ENCODE measurements around the gene CRISPLD2. TPM values are rescaled to one million over a fixed set of nuclear protein-coding genes. Genes with fewer than 3 reads are reported as not detected.
A peak's percentile ranks its signal among the peaks of the same experiment; 100 is the strongest.

The CRISPLD2 gene
- total and polyA plus RNA-seq, 7 experiments from 2014 or later: 0.38 to 14.4 (median 0.82) TPM

- Mint-ChIP-seq H3K4me3 (no peak overlapping the region), H3K27me3 (peaks cover 0 to 17% (median 11%) of the 10 kb centered on the region in 5 donors), H3K4me1 (peaks cover 0 to 9% (median 0%) of the 10 kb centered on the region in 7 donors), H3K36me3 (no peaks in the 10 kb centered on the region), H3K9me3 (no peaks in the 10 kb centered on the region), H3K27ac (peak overlapping the region in 1 of 9 donors; percentile 7)
- no peak for DNase-seq
- ChIA-PET POLR2A (no interaction called here), CTCF (no interaction called here)
- H3K4me3 ChIP-seq (ENCODE audit: low read length): no peak overlapping the region
- H3K36me3 ChIP-seq (ENCODE audit: control insufficient read depth in 2 of 3, insufficient read depth in 3 of 3, low read length in 3 of 3): no peaks in the 10 kb centered on the region
- H3K27ac ChIP-seq (ENCODE audit: low read depth, low read length): no peak overlapping the region
- intact Hi-C loops (cut with micrococcal nuclease): no loop called here
- ATAC-seq: no peak
- H3K27me3 ChIP-seq (ENCODE audit: control insufficient read depth in 2 of 2, insufficient read depth in 2 of 2, low read length in 2 of 2): no peaks in the 10 kb centered on the region
- no peaks in the 10 kb centered on the region for H3K4me1 ChIP-seq (ENCODE audit: control insufficient read depth in 2 of 2, insufficient read depth in 2 of 2, low read length in 2 of 2)
- no peaks in the 10 kb centered on the region for H3K9me3 ChIP-seq (ENCODE audit: control insufficient read depth in 2 of 3, low read length in 3 of 3)
Observed at GRCh38 chr16:84909476-84910085, 89.8 kb downstream of the CRISPLD2 start.

- H3K36me3 ChIP-seq (ENCODE audit: control insufficient read depth in 2 of 3, insufficient read depth in 3 of 3, low read length in 3 of 3): no peaks in the 10 kb centered on the region
- no peaks in the 10 kb centered on the region for H3K9me3 ChIP-seq (ENCODE audit: control insufficient read depth in 2 of 3, low read length in 3 of 3)
- H3K27me3 ChIP-seq (ENCODE audit: control insufficient read depth in 2 of 2, insufficient read depth in 2 of 2, low read length in 2 of 2): no peaks in the 10 kb centered on the region
- no peak overlapping the region for H3K27ac ChIP-seq (ENCODE audit: low read depth, low read length)
- H3K4me3 ChIP-seq (ENCODE audit: low read length): no peak overlapping the region
- DNase-seq: no peak
- Mint-ChIP-seq H3K4me3 (no peak overlapping the region), H3K36me3 (no peaks in the 10 kb centered on the region), H3K27me3 (peaks cover 0 to 24% (median 15%) of the 10 kb centered on the region in 5 donors), H3K9me3 (no peaks in the 10 kb centered on the region), H3K4me1 (peaks cover 0 to 12% (median 0%) of the 10 kb centered on the region in 7 donors), H3K27ac (no peak overlapping the region)
- peak; percentile 52 for ATAC-seq
- H3K4me1 ChIP-seq (ENCODE audit: control insufficient read depth in 2 of 2, insufficient read depth in 2 of 2, low read length in 2 of 2): no peaks in the 10 kb centered on the region
- POLR2A ChIA-PET: no interaction called here
- CTCF ChIA-PET: no interaction called here
- intact Hi-C loops (cut with micrococcal nuclease): no loop called here
Observed at GRCh38 chr16:84911486-84912216, 91.9 kb downstream of the CRISPLD2 start.

DNA sequence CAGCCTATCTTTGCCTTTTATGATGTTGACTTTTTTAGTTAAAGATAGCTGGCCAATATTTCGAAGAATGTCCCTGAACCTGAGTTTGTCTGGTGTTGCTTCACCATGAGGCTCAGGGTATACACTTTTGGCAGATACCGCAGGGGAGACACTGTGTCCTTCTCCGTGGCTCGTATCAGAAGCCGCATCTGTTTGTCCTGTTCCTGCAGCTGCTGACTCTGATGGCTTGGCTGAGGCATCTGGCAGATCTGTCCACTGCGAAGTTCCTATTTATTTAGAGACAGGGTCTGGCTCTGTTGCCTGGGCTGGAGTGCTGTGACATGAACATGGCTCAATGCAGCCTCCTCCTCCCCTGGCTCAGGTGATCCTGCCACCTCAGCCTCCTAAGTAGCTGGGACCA, 93.5 kb downstream of the CRISPLD2 start:
- ATAC-seq (no peak), DNase-seq (no peak)
- Mint-ChIP-seq H3K27ac (no peak overlapping the region), H3K27me3 (peaks cover 0 to 32% (median 16%) of the 10 kb centered on the region in 5 donors), H3K36me3 (no peaks in the 10 kb centered on the region), H3K4me3 (no peak overlapping the region), H3K4me1 (peaks cover 0 to 8% (median 0%) of the 10 kb centered on the region in 7 donors), H3K9me3 (no peaks in the 10 kb centered on the region)
- Histone ChIP-seq H3K4me3 (ENCODE audit: low read length) (no peak overlapping the region), H3K36me3 (ENCODE audit: control insufficient read depth in 2 of 3, insufficient read depth in 3 of 3, low read length in 3 of 3) (no peaks in the 10 kb centered on the region), H3K27ac (ENCODE audit: low read depth, low read length) (no peak overlapping the region), H3K4me1 (ENCODE audit: control insufficient read depth in 2 of 2, insufficient read depth in 2 of 2, low read length in 2 of 2) (no peaks in the 10 kb centered on the region), H3K9me3 (ENCODE audit: control insufficient read depth in 2 of 3, low read length in 3 of 3) (no peaks in the 10 kb centered on the region), H3K27me3 (ENCODE audit: control insufficient read depth in 2 of 2, insufficient read depth in 2 of 2, low read length in 2 of 2) (no peaks in the 10 kb centered on the region)
- intact Hi-C loops (cut with micrococcal nuclease): no loop called here
- ChIA-PET POLR2A (interaction anchor here (0.8 kb wide), 1 partner anchor 166 kb away, joined by 3 read pairs; no protein-coding TSS in a partner anchor), CTCF (no interaction called here)

GRCh38 chr16:84914273-84914672, 94.5 kb downstream of the CRISPLD2 start:
- no peaks in the 10 kb centered on the region for H3K9me3 Mint-ChIP-seq
- no peak overlapping the region for H3K4me3 ChIP-seq (ENCODE audit: low read length)
- no peaks in the 10 kb centered on the region for H3K9me3 ChIP-seq (ENCODE audit: control insufficient read depth in 2 of 3, low read length in 3 of 3)
- no peaks in the 10 kb centered on the region for H3K36me3 Mint-ChIP-seq
- peaks cover 0 to 40% (median 22%) of the 10 kb centered on the region in 5 donors for H3K27me3 Mint-ChIP-seq
- CTCF ChIA-PET: no interaction called here
- ATAC-seq (no peak), DNase-seq (no peak)
- no peaks in the 10 kb centered on the region for H3K4me1 ChIP-seq (ENCODE audit: control insufficient read depth in 2 of 2, insufficient read depth in 2 of 2, low read length in 2 of 2)
- H3K27ac ChIP-seq (ENCODE audit: low read depth, low read length): no peak overlapping the region
- POLR2A ChIA-PET: no interaction called here
- H3K36me3 ChIP-seq (ENCODE audit: control insufficient read depth in 2 of 3, insufficient read depth in 3 of 3, low read length in 3 of 3): no peaks in the 10 kb centered on the region
- H3K4me3 Mint-ChIP-seq: no peak overlapping the region
- no peaks in the 10 kb centered on the region for H3K27me3 ChIP-seq (ENCODE audit: control insufficient read depth in 2 of 2, insufficient read depth in 2 of 2, low read length in 2 of 2)
- no peak overlapping the region for H3K27ac Mint-ChIP-seq
- intact Hi-C loops (cut with micrococcal nuclease): no loop called here
- peaks cover 0 to 8% (median 0%) of the 10 kb centered on the region in 7 donors for H3K4me1 Mint-ChIP-seq

- Histone ChIP-seq H3K4me3 (ENCODE audit: low read length) (no peak overlapping the region), H3K27me3 (ENCODE audit: control insufficient read depth in 2 of 2, insufficient read depth in 2 of 2, low read length in 2 of 2) (no peaks in the 10 kb centered on the region), H3K4me1 (ENCODE audit: control insufficient read depth in 2 of 2, insufficient read depth in 2 of 2, low read length in 2 of 2) (no peaks in the 10 kb centered on the region), H3K9me3 (ENCODE audit: control insufficient read depth in 2 of 3, low read length in 3 of 3) (no peaks in the 10 kb centered on the region), H3K27ac (ENCODE audit: low read depth, low read length) (no peak overlapping the region), H3K36me3 (ENCODE audit: control insufficient read depth in 2 of 3, insufficient read depth in 3 of 3, low read length in 3 of 3) (no peaks in the 10 kb centered on the region)
- ChIA-PET CTCF (no interaction called here), POLR2A (no interaction called here)
- Mint-ChIP-seq H3K36me3 (no peaks in the 10 kb centered on the region), H3K27ac (no peak overlapping the region), H3K4me1 (peaks cover 0 to 6% (median 0%) of the 10 kb centered on the region in 7 donors), H3K27me3 (peaks cover 0 to 40% (median 22%) of the 10 kb centered on the region in 5 donors), H3K9me3 (no peaks in the 10 kb centered on the region), H3K4me3 (no peak overlapping the region)
- no peak for DNase-seq
- ATAC-seq: no peak
- intact Hi-C loops (cut with micrococcal nuclease): no loop called here
Observed at GRCh38 chr16:84916178-84916577, 96.4 kb downstream of the CRISPLD2 start.

- no peaks in the 10 kb centered on the region for H3K9me3 Mint-ChIP-seq
- no peak overlapping the region for H3K4me3 ChIP-seq (ENCODE audit: low read length)
- ATAC-seq: no peak
- no peaks in the 10 kb centered on the region for H3K36me3 Mint-ChIP-seq
- ChIA-PET CTCF (no interaction called here), POLR2A (no interaction called here)
- no peak overlapping the region for H3K4me3 Mint-ChIP-seq
- H3K9me3 ChIP-seq (ENCODE audit: control insufficient read depth in 2 of 3, low read length in 3 of 3): no peaks in the 10 kb centered on the region
- H3K27me3 ChIP-seq (ENCODE audit: control insufficient read depth in 2 of 2, insufficient read depth in 2 of 2, low read length in 2 of 2): no peaks in the 10 kb centered on the region
- no peaks in the 10 kb centered on the region for H3K4me1 ChIP-seq (ENCODE audit: control insufficient read depth in 2 of 2, insufficient read depth in 2 of 2, low read length in 2 of 2)
- DNase-seq: no peak
- no peaks in the 10 kb centered on the region for H3K36me3 ChIP-seq (ENCODE audit: control insufficient read depth in 2 of 3, insufficient read depth in 3 of 3, low read length in 3 of 3)
- H3K27me3 Mint-ChIP-seq: peaks cover 0 to 37% (median 22%) of the 10 kb centered on the region in 5 donors
- no peak overlapping the region for H3K27ac ChIP-seq (ENCODE audit: low read depth, low read length)
- intact Hi-C loops (cut with micrococcal nuclease): no loop called here
- H3K4me1 Mint-ChIP-seq: peaks cover 0 to 6% (median 0%) of the 10 kb centered on the region in 7 donors
- H3K27ac Mint-ChIP-seq: no peak overlapping the region
Observed at GRCh38 chr16:84916850-84917249, 97.1 kb downstream of the CRISPLD2 start.

DNA sequence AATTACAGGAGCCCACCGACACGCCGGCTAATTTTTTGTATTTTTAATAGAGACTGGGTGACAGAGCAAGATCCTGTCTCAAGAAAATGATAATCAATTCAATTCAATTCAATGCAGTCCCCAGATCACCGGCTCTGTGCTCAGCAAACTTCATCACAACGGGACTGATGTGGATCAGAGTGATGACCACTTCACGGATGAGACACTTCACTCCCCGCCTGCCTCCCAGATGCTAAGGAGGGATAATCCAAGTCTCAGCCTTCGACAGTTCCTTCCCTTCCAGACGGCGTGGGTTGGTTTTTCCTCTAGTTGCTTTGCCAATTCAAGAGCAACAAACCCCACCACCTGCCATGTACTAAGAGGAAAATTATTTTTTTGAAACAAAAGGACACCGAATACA, 97.7 kb downstream of the CRISPLD2 start:
- no peak for ATAC-seq
- Mint-ChIP-seq H3K27me3 (peaks cover 0 to 37% (median 20%) of the 10 kb centered on the region in 5 donors), H3K9me3 (no peaks in the 10 kb centered on the region), H3K4me3 (no peak overlapping the region), H3K4me1 (peaks cover 0 to 6% (median 0%) of the 10 kb centered on the region in 7 donors), H3K27ac (no peak overlapping the region), H3K36me3 (no peaks in the 10 kb centered on the region)
- Histone ChIP-seq H3K4me3 (ENCODE audit: low read length) (no peak overlapping the region), H3K27ac (ENCODE audit: low read depth, low read length) (no peak overlapping the region), H3K9me3 (ENCODE audit: control insufficient read depth in 2 of 3, low read length in 3 of 3) (no peaks in the 10 kb centered on the region), H3K27me3 (ENCODE audit: control insufficient read depth in 2 of 2, insufficient read depth in 2 of 2, low read length in 2 of 2) (no peaks in the 10 kb centered on the region), H3K36me3 (ENCODE audit: control insufficient read depth in 2 of 3, insufficient read depth in 3 of 3, low read length in 3 of 3) (no peaks in the 10 kb centered on the region), H3K4me1 (ENCODE audit: control insufficient read depth in 2 of 2, insufficient read depth in 2 of 2, low read length in 2 of 2) (no peaks in the 10 kb centered on the region)
- no peak for DNase-seq
- ChIA-PET CTCF (no interaction called here), POLR2A (no interaction called here)
- intact Hi-C loops (cut with micrococcal nuclease): no loop called here

Data from naive thymus-derived CD4-positive, alpha-beta T cell (primary cell).